Testis (tissue), 3 donors: ENCODE results near the gene PCDHGA7. TPM values are rescaled to one million over a fixed set of nuclear protein-coding genes. Genes with fewer than 3 reads are reported as not detected.

Source experiments
- DNase-seq: peaks from one replicate; pipeline ENCODE4 v3.0.0-alpha.2; 2019
- H3K27ac ChIP-seq, 2 donors: fragments of 200-600 bp; sonication (generic); one replicate each; pipeline ENCODE4 v1.5.1; 2019
- H3K27me3 ChIP-seq: fragments of 200-600 bp; sonication (generic); one replicate; pipeline ENCODE4 v1.5.1; 2019
- H3K36me3 ChIP-seq: fragments of 200-600 bp; sonication (generic); one replicate; pipeline ENCODE4 v1.5.1; 2017; ENCODE audit warnings: low read depth; ENCODE audit errors: missing control alignments
- H3K4me1 ChIP-seq: fragments of 200-600 bp; sonication (generic); one replicate; pipeline ENCODE4 v1.5.1; 2019
- H3K4me3 ChIP-seq, 2 donors: fragments of 200-600 bp; sonication (generic); one replicate each; pipeline ENCODE4 v1.5.1; 2017 to 2019
- H3K9me3 ChIP-seq: fragments of 200-600 bp; sonication (generic); one replicate; pipeline ENCODE4 v1.5.1; 2017
- POLR2A ChIP-seq: fragments of 450-650 bp; IDR thresholded peaks from one replicate; pipeline ENCODE4 v1.6.1; 2017; ENCODE audit warnings: antibody characterized with exemption, mild to moderate bottlenecking, moderate library complexity
- WGBS, 2 donors: methylation state at CpG; one replicate each; pipeline ENCODE4 v1.1.5; 2018; 5-methylcytosine and 5-hydroxymethylcytosine counted together
- intact Hi-C: fragments of 100-400 bp; cut with DNase I; formaldehyde crosslinking; loops from one replicate; pipeline ENCODE4 v1.15.1; 2023; ENCODE audit warnings: low total_unique reads
- polyA plus RNA-seq: library from polyadenylated mRNA; stranded (reverse); fragments of 350-450 nt; fragmentation: Illumina TruSeq; extraction: RNeasy Lipid Tissue Mini Kit (QIAGEN cat#74804); gene quantifications from one replicate; pipeline ENCODE4 v1.2.3, GENCODE V29; 2014; ENCODE audit warnings: low read depth, low replicate concordance; ENCODE audit not compliant: insufficient read depth
- total RNA-seq, 2 donors: library from RNA; depleted of rRNA; stranded (reverse); fragments of >200 nt; gene quantifications; one replicate each; pipeline ENCODE4 v1.2.3, GENCODE V29; 2016
- TF ChIP-seq, protein P1 (sequence below), 3 experiments: fragments of 450-650 bp in 2 of 3; fragments of 200-600 bp in 1 of 3; sonication (generic) in 1 of 3; IDR thresholded peaks; one replicate each; pipeline ENCODE4 v1.5.1; 2016 to 2019; ENCODE audit warnings: antibody characterized with exemption in 3 of 3, mild to moderate bottlenecking in 2 of 3, moderate library complexity in 1 of 3

The PCDHGA7 gene
- total and polyA plus RNA-seq, 3 donors from 2014 or later = 1.6 to 12.7 (median 11.1) TPM

DNA sequence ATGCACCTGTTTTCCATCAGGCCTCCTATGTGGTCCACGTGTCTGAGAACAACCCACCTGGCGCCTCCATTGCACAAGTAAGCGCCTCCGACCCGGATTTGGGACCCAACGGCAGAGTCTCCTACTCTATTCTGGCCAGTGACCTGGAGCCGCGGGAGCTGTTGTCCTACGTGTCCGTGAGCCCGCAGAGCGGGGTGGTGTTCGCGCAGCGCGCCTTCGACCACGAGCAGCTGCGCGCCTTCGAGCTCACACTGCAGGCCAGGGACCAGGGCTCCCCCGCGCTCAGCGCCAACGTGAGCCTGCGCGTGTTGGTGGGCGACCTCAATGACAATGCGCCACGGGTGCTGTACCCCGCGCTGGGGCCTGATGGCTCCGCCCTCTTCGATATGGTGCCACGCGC, 31.0 kb upstream of the PCDHGA7 start:
- Histone ChIP-seq H3K4me1 (no peaks in the 10 kb centered on the region), H3K36me3 (no peaks in the 10 kb centered on the region), H3K9me3 (no peaks in the 10 kb centered on the region), H3K27ac (no peak overlapping the region), H3K27me3 (no peaks in the 10 kb centered on the region), H3K4me3 (no peak overlapping the region)
- intact Hi-C loops = no loop called here
- no peak for DNase-seq
- 29% methylated on average over 6 to 28 of the region's 36 CpGs for WGBS, 2 donors
- TF ChIP-seq, protein P1, sequence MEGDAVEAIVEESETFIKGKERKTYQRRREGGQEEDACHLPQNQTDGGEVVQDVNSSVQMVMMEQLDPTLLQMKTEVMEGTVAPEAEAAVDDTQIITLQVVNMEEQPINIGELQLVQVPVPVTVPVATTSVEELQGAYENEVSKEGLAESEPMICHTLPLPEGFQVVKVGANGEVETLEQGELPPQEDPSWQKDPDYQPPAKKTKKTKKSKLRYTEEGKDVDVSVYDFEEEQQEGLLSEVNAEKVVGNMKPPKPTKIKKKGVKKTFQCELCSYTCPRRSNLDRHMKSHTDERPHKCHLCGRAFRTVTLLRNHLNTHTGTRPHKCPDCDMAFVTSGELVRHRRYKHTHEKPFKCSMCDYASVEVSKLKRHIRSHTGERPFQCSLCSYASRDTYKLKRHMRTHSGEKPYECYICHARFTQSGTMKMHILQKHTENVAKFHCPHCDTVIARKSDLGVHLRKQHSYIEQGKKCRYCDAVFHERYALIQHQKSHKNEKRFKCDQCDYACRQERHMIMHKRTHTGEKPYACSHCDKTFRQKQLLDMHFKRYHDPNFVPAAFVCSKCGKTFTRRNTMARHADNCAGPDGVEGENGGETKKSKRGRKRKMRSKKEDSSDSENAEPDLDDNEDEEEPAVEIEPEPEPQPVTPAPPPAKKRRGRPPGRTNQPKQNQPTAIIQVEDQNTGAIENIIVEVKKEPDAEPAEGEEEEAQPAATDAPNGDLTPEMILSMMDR (IDR thresholded peaks at IDR 0.05) = no peak
- TF ChIP-seq POLR2A = no peak

DNA sequence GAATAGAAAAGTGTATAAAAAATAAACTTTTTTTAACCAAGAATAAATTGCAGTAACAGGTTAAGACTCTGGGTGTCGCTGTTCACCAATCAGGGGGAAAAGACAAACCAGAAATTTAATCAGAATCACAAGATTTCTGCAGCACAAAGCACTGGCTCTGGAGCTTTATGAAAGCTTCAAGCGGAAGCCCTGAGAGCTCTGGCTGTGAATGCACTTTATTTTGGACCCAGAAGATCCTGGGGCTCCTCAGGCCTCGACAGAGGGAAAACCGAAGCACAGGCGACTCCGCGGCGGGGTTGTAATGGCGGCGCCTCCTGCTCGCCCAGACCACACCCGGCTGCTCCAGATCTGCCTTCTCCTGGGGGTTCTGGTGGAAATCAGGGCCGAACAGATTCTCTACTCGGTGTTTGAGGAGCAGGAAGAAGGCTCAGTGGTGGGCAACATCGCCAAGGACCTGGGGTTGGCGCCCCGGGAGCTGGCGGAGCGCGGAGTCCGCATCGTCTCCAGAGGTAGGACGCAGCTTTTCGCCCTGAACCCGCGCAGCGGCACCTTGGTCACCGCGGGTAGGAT, 27.6 kb upstream of the PCDHGA7 start, which contains the start of gene PCDHGA4:
Gene PCDHGA4 (plus strand): TSS at position 122 of the 570 bp plus-strand sequence. CDS start 87 bp downstream, at position 209.
- no peak for DNase-seq
- no peaks in the 10 kb centered on the region for H3K9me3 ChIP-seq
- no peaks in the 10 kb centered on the region for H3K4me1 ChIP-seq
- TF ChIP-seq POLR2A = no peak
- TF ChIP-seq, protein P1 (IDR thresholded peaks at IDR 0.05) = peak in 2 of 3 experiments; percentile 38 to 51
- WGBS, 2 donors = 11% methylated on average over 25 to 29 of the region's 29 CpGs
- intact Hi-C loops = no loop called here
- H3K4me3 ChIP-seq = peak within 1 kb of the TSS in 1 of 2 donors; percentile 36
- no peak within 1 kb of the TSS for H3K27ac ChIP-seq
- H3K36me3 ChIP-seq = no peaks in the 10 kb centered on the region
- H3K27me3 ChIP-seq = no peaks in the 10 kb centered on the region

DNA sequence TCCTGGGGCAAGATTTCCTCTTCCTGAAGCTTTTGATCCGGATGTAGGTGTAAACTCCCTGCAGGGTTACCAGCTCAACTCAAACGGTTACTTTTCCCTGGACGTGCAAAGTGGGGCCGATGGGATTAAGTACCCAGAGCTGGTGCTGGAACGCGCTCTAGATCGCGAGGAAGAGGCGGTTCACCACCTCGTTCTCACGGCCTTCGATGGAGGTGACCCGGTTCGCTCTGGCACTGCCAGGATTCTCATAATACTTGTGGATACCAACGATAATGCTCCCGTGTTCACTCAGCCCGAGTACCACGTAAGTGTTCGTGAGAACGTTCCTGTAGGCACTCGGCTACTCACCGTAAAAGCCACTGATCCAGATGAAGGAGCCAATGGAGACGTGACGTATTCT, 26.9 kb upstream of the PCDHGA7 start:
- Histone ChIP-seq H3K27me3 (no peaks in the 10 kb centered on the region), H3K27ac (no peak overlapping the region), H3K4me1 (no peaks in the 10 kb centered on the region), H3K4me3 (no peak overlapping the region), H3K36me3 (no peaks in the 10 kb centered on the region), H3K9me3 (no peaks in the 10 kb centered on the region)
- intact Hi-C loops = no loop called here
- DNase-seq = no peak
- TF ChIP-seq, protein P1 (IDR thresholded peaks at IDR 0.05) = no peak
- TF ChIP-seq POLR2A = no peak
- WGBS, 2 donors = 23 to 41% methylated on average over 22 to 24 of the region's 24 CpGs

DNA sequence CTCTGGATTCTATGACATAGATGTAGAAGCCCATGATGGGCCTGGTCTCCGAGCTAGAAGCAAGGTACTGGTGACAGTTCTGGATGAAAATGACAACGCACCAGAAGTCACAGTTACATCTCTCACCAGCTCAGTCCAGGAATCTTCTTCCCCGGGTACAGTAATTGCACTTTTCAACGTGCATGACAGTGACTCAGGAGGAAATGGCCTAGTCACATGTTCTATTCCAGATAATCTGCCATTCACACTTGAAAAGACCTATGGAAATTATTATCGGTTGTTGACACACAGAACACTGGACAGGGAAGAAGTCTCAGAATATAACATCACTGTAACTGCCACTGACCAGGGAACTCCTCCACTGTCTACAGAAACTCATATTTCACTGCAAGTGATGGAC, 26.4 kb upstream of the PCDHGA7 start:
- Histone ChIP-seq H3K4me3 (no peak overlapping the region), H3K4me1 (no peaks in the 10 kb centered on the region), H3K9me3 (no peaks in the 10 kb centered on the region), H3K27me3 (no peaks in the 10 kb centered on the region), H3K36me3 (no peaks in the 10 kb centered on the region), H3K27ac (no peak overlapping the region)
- TF ChIP-seq, protein P1 (IDR thresholded peaks at IDR 0.05) = no peak
- TF ChIP-seq POLR2A = no peak
- 39 to 56% methylated on average over 5 of the region's 5 CpGs for WGBS, 2 donors
- DNase-seq = no peak
- intact Hi-C loops = no loop called here

DNA sequence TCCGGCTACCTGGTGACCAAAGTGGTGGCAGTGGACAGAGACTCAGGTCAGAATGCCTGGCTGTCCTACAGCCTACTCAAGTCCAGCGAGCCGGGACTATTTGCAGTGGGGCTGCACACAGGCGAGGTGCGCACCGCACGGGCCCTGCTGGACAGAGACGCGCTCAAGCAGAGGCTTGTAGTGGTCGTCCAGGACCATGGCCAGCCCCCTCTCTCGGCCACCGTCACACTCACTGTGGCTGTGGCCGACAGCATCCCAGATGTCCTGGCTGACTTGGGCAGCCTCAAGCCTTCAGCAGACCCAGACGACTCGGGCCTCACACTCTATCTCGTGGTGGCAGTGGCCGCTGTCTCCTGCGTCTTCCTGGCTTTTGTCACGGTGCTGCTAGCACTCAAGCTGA, 25.6 kb upstream of the PCDHGA7 start:
- intact Hi-C loops = no loop called here
- H3K4me3 ChIP-seq = no peak overlapping the region
- WGBS, 2 donors = 34 to 72% methylated on average over 3 to 13 of the region's 19 CpGs
- no peaks in the 10 kb centered on the region for H3K4me1 ChIP-seq
- no peaks in the 10 kb centered on the region for H3K9me3 ChIP-seq
- DNase-seq = no peak
- H3K27me3 ChIP-seq = no peaks in the 10 kb centered on the region
- no peak overlapping the region for H3K27ac ChIP-seq
- no peak for TF ChIP-seq POLR2A
- TF ChIP-seq, protein P1 (IDR thresholded peaks at IDR 0.05) = no peak
- H3K36me3 ChIP-seq = no peaks in the 10 kb centered on the region
